ENCODE results near the gene MOAP1.

The MOAP1 gene

GRCh38 chr14:93206793-93207467, 22.2 kb upstream of the MOAP1 start, which contains the start of the genes GON7 and UBR7:
Gene GON7, minus strand, starts transcription at chr14:93207065. Its CDS starts 28 bp downstream, at chr14:93207037.
Gene UBR7, plus strand, starts transcription at chr14:93207256. Its CDS starts 36 bp downstream, at chr14:93207292.
- peak; percentile 17 for TF ChIP-seq CTCF (IDR thresholded peaks at IDR 0.05; ENCODE audit: low read length, missing control alignments)
- peak; percentile 97 for DNase-seq (ENCODE audit: low read depth)
- H3K4me3 ChIP-seq (replicated peaks; ENCODE audit: low read depth, low read length): peak within 1 kb of the TSS; percentile 93

- no peak for DNase-seq (ENCODE audit: low read depth)
- no peak for TF ChIP-seq CTCF (IDR thresholded peaks at IDR 0.05; ENCODE audit: low read length, missing control alignments)
- no peak overlapping the region for H3K4me3 ChIP-seq (replicated peaks; ENCODE audit: low read depth, low read length)
Observed at GRCh38 chr14:93201155-93201704, 16.5 kb upstream of the MOAP1 start.

- no peak for DNase-seq (ENCODE audit: low read depth)
- H3K4me3 ChIP-seq (replicated peaks; ENCODE audit: low read depth, low read length): no peak overlapping the region
- TF ChIP-seq CTCF (IDR thresholded peaks at IDR 0.05; ENCODE audit: low read length, missing control alignments): no peak
Observed at GRCh38 chr14:93200553-93200952, 15.9 kb upstream of the MOAP1 start.

GRCh38 chr14:93199031-93199430, 14.3 kb upstream of the MOAP1 start:
- no peak overlapping the region for H3K4me3 ChIP-seq (replicated peaks; ENCODE audit: low read depth, low read length)
- no peak for DNase-seq (ENCODE audit: low read depth)
- no peak for TF ChIP-seq CTCF (IDR thresholded peaks at IDR 0.05; ENCODE audit: low read length, missing control alignments)

GRCh38 chr14:93195316-93195999, 10.8 kb upstream of the MOAP1 start:
- H3K4me3 ChIP-seq (replicated peaks; ENCODE audit: low read depth, low read length): no peak overlapping the region
- TF ChIP-seq CTCF (IDR thresholded peaks at IDR 0.05; ENCODE audit: low read length, missing control alignments): no peak
- no peak for DNase-seq (ENCODE audit: low read depth)

GRCh38 chr14:93186956-93187355, 2.3 kb upstream of the MOAP1 start:
- no peak for TF ChIP-seq CTCF (IDR thresholded peaks at IDR 0.05; ENCODE audit: low read length, missing control alignments)
- no peak overlapping the region for H3K4me3 ChIP-seq (replicated peaks; ENCODE audit: low read depth, low read length)
- DNase-seq (ENCODE audit: low read depth): no peak
